ENCODE data around the gene CRNN. TPM values are rescaled to one million over a fixed set of nuclear protein-coding genes. Genes with fewer than 3 reads are reported as not detected.

The CRNN gene
- total RNA-seq: not detected in 2 replicates
- long read RNA-seq: 0 reads

GRCh38 chr1:152413909-152414308 lies at the start of gene CRNN:
TSS of gene CRNN (minus strand) at chr1:152414263. CDS start at chr1:152412233, 2,030 bp downstream.
- no peak within 1 kb of the TSS for H3K27ac Mint-ChIP-seq (ENCODE audit: unreplicated experiment)
- DNase-seq (ENCODE audit: low read depth, low spot score): no peak
- peaks cover 4% of the 10 kb centered on the region for H3K36me3 Mint-ChIP-seq (ENCODE audit: low read depth)
- no peak within 1 kb of the TSS for H3K4me3 Mint-ChIP-seq
- H3K27me3 Mint-ChIP-seq (ENCODE audit: low read depth): no peaks in the 10 kb centered on the region
- H3K4me1 Mint-ChIP-seq: no peaks in the 10 kb centered on the region
- TF ChIP-seq CTCF (conservative IDR thresholded peaks at IDR 0.05): no peak
- H3K9me3 Mint-ChIP-seq: peaks cover 22% of the 10 kb centered on the region

GRCh38 chr1:152462636-152463035 lies 48.6 kb upstream of the CRNN start:
- Mint-ChIP-seq H3K27me3 (ENCODE audit: low read depth) (no peaks in the 10 kb centered on the region), H3K27ac (ENCODE audit: unreplicated experiment) (no peak overlapping the region), H3K36me3 (ENCODE audit: low read depth) (no peaks in the 10 kb centered on the region), H3K4me1 (no peaks in the 10 kb centered on the region), H3K4me3 (no peak overlapping the region), H3K9me3 (peaks cover 22% of the 10 kb centered on the region)
- no peak for DNase-seq (ENCODE audit: low read depth, low spot score)
- no peak for TF ChIP-seq CTCF (conservative IDR thresholded peaks at IDR 0.05)

GRCh38 chr1:152461544-152461943 lies 47.5 kb upstream of the CRNN start:
- Mint-ChIP-seq H3K4me3 (no peak overlapping the region), H3K9me3 (peaks cover 19% of the 10 kb centered on the region), H3K36me3 (ENCODE audit: low read depth) (no peaks in the 10 kb centered on the region), H3K27ac (ENCODE audit: unreplicated experiment) (no peak overlapping the region), H3K27me3 (ENCODE audit: low read depth) (no peaks in the 10 kb centered on the region), H3K4me1 (no peaks in the 10 kb centered on the region)
- peak; percentile 40 for TF ChIP-seq CTCF (conservative IDR thresholded peaks at IDR 0.05)
- no peak for DNase-seq (ENCODE audit: low read depth, low spot score)

GRCh38 chr1:152460529-152460899 lies 46.5 kb upstream of the CRNN start:
- DNase-seq (ENCODE audit: low read depth, low spot score): no peak
- Mint-ChIP-seq H3K36me3 (ENCODE audit: low read depth) (no peaks in the 10 kb centered on the region), H3K4me1 (no peaks in the 10 kb centered on the region), H3K4me3 (no peak overlapping the region), H3K9me3 (peaks cover 15% of the 10 kb centered on the region), H3K27ac (ENCODE audit: unreplicated experiment) (no peak overlapping the region), H3K27me3 (ENCODE audit: low read depth) (no peaks in the 10 kb centered on the region)
- no peak for TF ChIP-seq CTCF (conservative IDR thresholded peaks at IDR 0.05)

GRCh38 chr1:152459596-152460528 lies 45.8 kb upstream of the CRNN start:
- Mint-ChIP-seq H3K27ac (ENCODE audit: unreplicated experiment) (no peak overlapping the region), H3K9me3 (peaks cover 15% of the 10 kb centered on the region), H3K27me3 (ENCODE audit: low read depth) (no peaks in the 10 kb centered on the region), H3K4me1 (no peaks in the 10 kb centered on the region), H3K36me3 (ENCODE audit: low read depth) (no peaks in the 10 kb centered on the region), H3K4me3 (no peak overlapping the region)
- DNase-seq (ENCODE audit: low read depth, low spot score): no peak
- TF ChIP-seq CTCF (conservative IDR thresholded peaks at IDR 0.05): peak; percentile 57

Data from neural crest cell (in vitro differentiated cells).